Esophagus squamous epithelium (tissue), 4 donors: Measurements from ENCODE around the gene SLC44A1.

Experiments
- CTCF ChIP-seq, 6 experiments: fragments of 450-650 bp in 4 of 6; fragments of 200-600 bp in 2 of 6; sonication (generic) in 2 of 6; IDR thresholded peaks; one replicate each; pipeline ENCODE4 v1.5.1; 2016 to 2019; ENCODE audit warnings: antibody characterized with exemption in 6 of 6, mild to moderate bottlenecking in 4 of 6, moderate library complexity in 4 of 6
- POLR2A ChIP-seq, 4 donors: fragments of 450-650 bp; IDR thresholded peaks; one replicate each; pipeline ENCODE4 v1.6.1; 2017; ENCODE audit warnings: antibody characterized with exemption in 4 of 4, mild to moderate bottlenecking in 4 of 4, moderate library complexity in 3 of 4

- TF ChIP-seq CTCF (IDR thresholded peaks at IDR 0.05) (no peak), POLR2A (IDR thresholded peaks at IDR 0.05) (no peak)
These were observed 110.0 kb downstream of the SLC44A1 start for GRCh38 chr9:105354448-105354847.
